Stomach (tissue), 9 donors: ENCODE results near the gene DKK2. TPM values are rescaled to one million over a fixed set of nuclear protein-coding genes. Genes with fewer than 3 reads are reported as not detected.

Experiments
- DNase-seq, 2 donors: peaks; one replicate each; pipeline versions ENCODE4 v3.0.0 to v3.0.0-alpha.2; 2013 to 2019
- H3K27ac ChIP-seq, 5 donors: fragments of 200-600 bp in 4 of 5; sonication (generic) in 4 of 5; one replicate each; pipeline ENCODE4 v1.5.1; 2013 to 2019; ENCODE audit warnings: mild to moderate bottlenecking in 1 of 5, moderate library complexity in 1 of 5
- H3K27me3 ChIP-seq, 3 donors: fragments of 200-600 bp; sonication (generic); one replicate each; pipeline ENCODE4 v1.5.1; 2017 to 2019; ENCODE audit warnings: mixed run types in 1 of 3
- H3K36me3 ChIP-seq, 4 donors: fragments of 200-600 bp; sonication (generic); 1 replicate in 3 of 4; 2 replicates in 1 of 4; pipeline ENCODE4 v1.5.1; 2016 to 2019
- H3K4me1 ChIP-seq, 4 donors: fragments of 200-600 bp; sonication (generic); one replicate each; pipeline ENCODE4 v1.5.1; 2016 to 2019
- H3K4me3 ChIP-seq, 4 donors: fragments of 200-600 bp; sonication (generic) in 3 of 4; one replicate each; pipeline ENCODE4 v1.5.1; 2016 to 2019; ENCODE audit warnings: mild to moderate bottlenecking in 1 of 4
- H3K9me3 ChIP-seq, 4 donors: fragments of 200-600 bp; sonication (generic); one replicate each; pipeline ENCODE4 v1.5.1; 2016 to 2019
- CTCF ChIP-seq, 7 experiments: fragments of 450-650 bp in 4 of 7; fragments of 200-600 bp in 3 of 7; sonication (generic) in 3 of 7; IDR thresholded peaks; one replicate each; pipeline ENCODE4 v1.5.1; 2016 to 2019; ENCODE audit warnings: antibody characterized with exemption in 7 of 7, control low read depth in 2 of 7, mild to moderate bottlenecking in 1 of 7
- EP300 ChIP-seq: sonication (generic); formaldehyde crosslinking; IDR thresholded peaks from one replicate; pipeline ENCODE4 v1.6.1; 2017; ENCODE audit warnings: antibody characterized with exemption
- POLR2A ChIP-seq, 4 donors: fragments of 450-650 bp; IDR thresholded peaks; one replicate each; pipeline ENCODE4 v1.6.1; 2016; ENCODE audit warnings: antibody characterized with exemption in 4 of 4, control low read depth in 2 of 4, mild to moderate bottlenecking in 1 of 4, moderate library complexity in 1 of 4
- POLR2AphosphoS5 ChIP-seq, 3 donors: sonication (generic); formaldehyde crosslinking; IDR thresholded peaks; one replicate each; pipeline ENCODE4 v1.6.1; 2016; ENCODE audit warnings: antibody characterized with exemption in 3 of 3
- WGBS, 5 donors: extraction: QIAGEN DNeasy Blood & Tissue Kit in 3 of 5; methylation state at CpG; one replicate each; pipeline versions ENCODE4 v1.1.5 to v1.1.7; 2013 to 2018; 5-methylcytosine and 5-hydroxymethylcytosine counted together
- intact Hi-C: fragments of 100-400 bp; cut with DNase I; formaldehyde crosslinking; loops from one replicate; pipeline ENCODE4 v1.15.1; 2023; ENCODE audit warnings: low total_unique reads
- polyA plus RNA-seq, 3 donors: library from polyadenylated mRNA; stranded (reverse); fragments of 200-250 nt; gene quantifications; one replicate each; pipeline ENCODE4 v1.2.3, GENCODE V29; 2013
- total RNA-seq, 5 donors: library from RNA; depleted of rRNA; stranded (reverse); fragments of >200 nt; gene quantifications; one replicate each; pipeline versions ENCODE4 v1.1.0 to v1.2.3, GENCODE V29; 2014 to 2016
- donor health status: healthy with polysubstance abuse.
- donor health status: Bipolar disorder and iron deficiency.
- donor health status: healthy.

DKK2 gene
- total and polyA plus RNA-seq, 8 donors, result 0.05 to 2.6 (median 0.58) TPM; not detected in 5

- peak in 1 of 2 donors; percentile 36 for DNase-seq
- TF ChIP-seq POLR2A (IDR thresholded peaks at IDR 0.05) (no peak), POLR2AphosphoS5 (IDR thresholded peaks at IDR 0.05) (no peak), EP300 (no peak), CTCF (IDR thresholded peaks at IDR 0.05) (no peak)
- H3K9me3 ChIP-seq, result no peaks in the 10 kb centered on the region
- no peaks in the 10 kb centered on the region for H3K4me1 ChIP-seq
- no peak overlapping the region for H3K27ac ChIP-seq
- no peaks in the 10 kb centered on the region for H3K36me3 ChIP-seq
- 14 to 33% (median 25%) methylated on average over 2 of the region's 2 CpGs for WGBS, 5 donors
- H3K4me3 ChIP-seq, result no peak overlapping the region
- no peaks in the 10 kb centered on the region for H3K27me3 ChIP-seq
- intact Hi-C loops, result no loop called here
Measured at GRCh38 chr4:106996490-106996889, 39.6 kb downstream of the DKK2 start.

GRCh38 chr4:106993827-106994226 is 42.3 kb downstream of the DKK2 start:
- intact Hi-C loops, result no loop called here
- Histone ChIP-seq H3K9me3 (no peaks in the 10 kb centered on the region), H3K4me3 (no peak overlapping the region), H3K27me3 (no peaks in the 10 kb centered on the region), H3K36me3 (no peaks in the 10 kb centered on the region), H3K27ac (no peak overlapping the region), H3K4me1 (no peaks in the 10 kb centered on the region)
- TF ChIP-seq POLR2AphosphoS5 (IDR thresholded peaks at IDR 0.05), result no peak
- TF ChIP-seq EP300, result no peak
- TF ChIP-seq POLR2A (IDR thresholded peaks at IDR 0.05), result no peak
- no peak for TF ChIP-seq CTCF (IDR thresholded peaks at IDR 0.05)
- no peak for DNase-seq
- WGBS, 5 donors, result 70 to 74% (median 73%) methylated on average over 4 of the region's 4 CpGs

- no peak for DNase-seq
- Histone ChIP-seq H3K27me3 (no peaks in the 10 kb centered on the region), H3K4me1 (no peaks in the 10 kb centered on the region), H3K4me3 (no peak overlapping the region), H3K27ac (no peak overlapping the region), H3K9me3 (no peaks in the 10 kb centered on the region), H3K36me3 (no peaks in the 10 kb centered on the region)
- WGBS, 5 donors, result 51 to 64% (median 57%) methylated on average over 2 of the region's 2 CpGs
- intact Hi-C loops, result no loop called here
- TF ChIP-seq EP300 (no peak), POLR2AphosphoS5 (IDR thresholded peaks at IDR 0.05) (no peak), CTCF (IDR thresholded peaks at IDR 0.05) (no peak), POLR2A (IDR thresholded peaks at IDR 0.05) (no peak)
Measured at GRCh38 chr4:106987311-106987710, 48.8 kb downstream of the DKK2 start.

- intact Hi-C loops, result no loop called here
- no peak overlapping the region for H3K4me3 ChIP-seq
- no peaks in the 10 kb centered on the region for H3K27me3 ChIP-seq
- H3K4me1 ChIP-seq, result no peaks in the 10 kb centered on the region
- DNase-seq, result no peak
- no peaks in the 10 kb centered on the region for H3K9me3 ChIP-seq
- TF ChIP-seq EP300, result no peak
- no peak for TF ChIP-seq CTCF (IDR thresholded peaks at IDR 0.05)
- TF ChIP-seq POLR2A (IDR thresholded peaks at IDR 0.05), result no peak
- TF ChIP-seq POLR2AphosphoS5 (IDR thresholded peaks at IDR 0.05), result no peak
- H3K27ac ChIP-seq, result no peak overlapping the region
- WGBS, 5 donors, result 39 to 59% (median 52%) methylated on average over 1 of the region's 1 CpG
- H3K36me3 ChIP-seq, result no peaks in the 10 kb centered on the region
Measured at GRCh38 chr4:106986486-106986885, 49.6 kb downstream of the DKK2 start.
